GM19455 (cell line): ENCODE measurements around the gene NKD1.

Experiments used
- ATAC-seq: cut with Tn5 transposase; IDR thresholded peaks from one replicate; pipeline ENCODE4 v1.9.1; 2021; ENCODE audit not compliant: unreplicated experiment

NKD1 gene

GRCh38 chr16:50640391-50640790 lies 92.2 kb downstream of the NKD1 start:
- ATAC-seq = no peak

- ATAC-seq = no peak
Observed at GRCh38 chr16:50640919-50641817, 93.0 kb downstream of the NKD1 start.

- no peak for ATAC-seq
Observed at GRCh38 chr16:50641818-50642187, 93.6 kb downstream of the NKD1 start.

GRCh38 chr16:50642349-50642748 lies 94.2 kb downstream of the NKD1 start:
- no peak for ATAC-seq

- no peak for ATAC-seq
Observed at GRCh38 chr16:50643192-50643591, 95.0 kb downstream of the NKD1 start.

- ATAC-seq = no peak
Observed at GRCh38 chr16:50644245-50644644, 96.0 kb downstream of the NKD1 start.

- no peak for ATAC-seq
Observed at GRCh38 chr16:50644729-50645128, 96.5 kb downstream of the NKD1 start.

- no peak for ATAC-seq
Observed at GRCh38 chr16:50645563-50646220, 97.5 kb downstream of the NKD1 start.

GRCh38 chr16:50646345-50646744 lies 98.1 kb downstream of the NKD1 start:
- ATAC-seq = no peak

GRCh38 chr16:50651835-50652438 lies 103.7 kb downstream of the NKD1 start:
- ATAC-seq = no peak

GRCh38 chr16:50652836-50653425 lies 104.7 kb downstream of the NKD1 start:
- no peak for ATAC-seq

- no peak for ATAC-seq
Observed at GRCh38 chr16:50653633-50654519, 105.7 kb downstream of the NKD1 start.

GRCh38 chr16:50655558-50656055 lies 107.4 kb downstream of the NKD1 start:
- ATAC-seq = no peak

GRCh38 chr16:50657241-50657640 lies 109.0 kb downstream of the NKD1 start:
- no peak for ATAC-seq

- ATAC-seq = no peak
Observed at GRCh38 chr16:50659806-50660205, 111.6 kb downstream of the NKD1 start.

- no peak for ATAC-seq
Observed at GRCh38 chr16:50662306-50662940, 114.2 kb downstream of the NKD1 start.

- ATAC-seq = no peak
Observed at GRCh38 chr16:50664270-50664669, 116.1 kb downstream of the NKD1 start.

- ATAC-seq = no peak
Observed at GRCh38 chr16:50665128-50665878, 117.1 kb downstream of the NKD1 start.
